H1 (cell line): ENCODE measurements around the gene LEKR1. TPM values are rescaled to one million over a fixed set of nuclear protein-coding genes. Genes with fewer than 3 reads are reported as not detected.

Experiments used
- CTCF ChIA-PET: fragments of 300-600 bp; sonication (Branson Sonifier 250); formaldehyde crosslinking; loops from one replicate; lab custom pipeline; 2021; ENCODE audit not compliant: partially characterized antibody; lab: Charles Lee
- POLR2A ChIA-PET: fragments of 300-600 bp; sonication (Branson Sonifier 250); formaldehyde crosslinking; loops from one replicate; lab custom pipeline; 2021; ENCODE audit warnings: inconsistent platforms; ENCODE audit not compliant: partially characterized antibody; lab: Charles Lee
- DNase-seq, 2 experiments: peaks; one replicate each; pipeline versions ENCODE4 v3.0.0 to v3.0.0-alpha.2; 2010 to 2022; ENCODE audit warnings: low spot score in 2 of 2, low read depth in 1 of 2, mixed read lengths in 1 of 2
- FAIRE-seq: peaks from 2 replicates; lab custom pipeline; 2011; peaks lifted over from hg19 to GRCh38; lab: Jason Lieb, UNC
- H2AFZ ChIP-seq: 2 replicates; pipeline ENCODE4 v1.8.1; 2012; ENCODE audit warnings: low read length, inconsistent platforms
- H2AK5ac ChIP-seq: 2 replicates; pipeline ENCODE4 v1.6.1; 2013; ENCODE audit warnings: low read depth, low read length
- H2BK120ac ChIP-seq: replicated peaks from 2 replicates; pipeline ENCODE3; 2013; ENCODE audit warnings: low read depth, low read length, inconsistent platforms
- H2BK12ac ChIP-seq: 2 replicates; pipeline ENCODE4 v1.6.1; 2013; ENCODE audit warnings: low read depth, low read length
- H2BK15ac ChIP-seq: 2 replicates; pipeline ENCODE4 v1.6.1; 2013; ENCODE audit warnings: low read length
- H2BK20ac ChIP-seq: 2 replicates; pipeline ENCODE4 v1.6.1; 2013; ENCODE audit warnings: low read length
- H2BK5ac ChIP-seq: 2 replicates; pipeline ENCODE4 v1.6.1; 2013; ENCODE audit warnings: low read depth, low read length
- H3K14ac ChIP-seq: 2 replicates; pipeline ENCODE4 v1.6.1; 2013; ENCODE audit warnings: inconsistent platforms; ENCODE audit not compliant: insufficient read length
- H3K18ac ChIP-seq: 2 replicates; pipeline ENCODE4 v1.6.1; 2013; ENCODE audit warnings: low read length; ENCODE audit errors: extremely low read depth
- H3K23ac ChIP-seq: 2 replicates; pipeline ENCODE4 v1.6.1; 2013; ENCODE audit warnings: inconsistent platforms; ENCODE audit not compliant: insufficient read length
- H3K23me2 ChIP-seq: 2 replicates; pipeline ENCODE4 v1.6.1; 2013; ENCODE audit warnings: low read depth, low read length
- H3K27ac ChIP-seq: 2 replicates; pipeline ENCODE4 v1.6.1; 2011; ENCODE audit warnings: low read depth, low read length, inconsistent platforms
- H3K27me3 ChIP-seq, 4 experiments: replicated peaks in 1 of 4; 1 replicate in 1 of 4; 2 replicates in 3 of 4; pipeline versions ENCODE4 v1.6.1 to v1.8.1; 2011 to 2013; ENCODE audit warnings: low read length in 3 of 4, mild to moderate bottlenecking in 3 of 4, inconsistent platforms in 2 of 4, mixed read lengths in 2 of 4, moderate library complexity in 1 of 4; ENCODE audit not compliant: control insufficient read depth in 3 of 4, insufficient read depth in 3 of 4; ENCODE audit errors: extremely low read depth in 1 of 4
- H3K36me3 ChIP-seq, 4 experiments: 2 replicates each; pipeline versions ENCODE4 v1.6.1 to v1.8.1; 2011 to 2013; ENCODE audit warnings: mild to moderate bottlenecking in 4 of 4, low read length in 3 of 4, moderate library complexity in 2 of 4, control low read depth in 1 of 4, inconsistent platforms in 1 of 4; ENCODE audit not compliant: insufficient read depth in 4 of 4, control insufficient read depth in 2 of 4
- H3K4ac ChIP-seq: replicated peaks from 2 replicates; pipeline ENCODE3; 2013; ENCODE audit warnings: low read length, low read depth, mixed read lengths, inconsistent platforms; ENCODE audit not compliant: insufficient read length
- H3K4me1 ChIP-seq, 4 experiments: replicated peaks in 1 of 4; 1 replicate in 1 of 4; 2 replicates in 3 of 4; pipeline versions ENCODE4 v1.6.1 to v1.8.1; 2011 to 2013; ENCODE audit warnings: low read length in 3 of 4, inconsistent platforms in 2 of 4, mixed read lengths in 1 of 4; ENCODE audit not compliant: insufficient read depth in 4 of 4, control insufficient read depth in 3 of 4
- H3K4me2 ChIP-seq, 2 experiments: 2 replicates each; pipeline versions ENCODE4 v1.6.1 to v1.8.1; 2011 to 2013; ENCODE audit warnings: low read depth in 2 of 2, low read length in 2 of 2, control low read depth in 1 of 2, inconsistent platforms in 1 of 2, mild to moderate bottlenecking in 1 of 2; ENCODE audit not compliant: insufficient read depth in 1 of 2
- H3K4me3 ChIP-seq, 4 experiments: fragments of 200-600, 300-600 bp in 1 of 4; sonication (generic), shearing (Covaris generic), sonication (Bioruptor Twin) in 1 of 4; 2 replicates each; pipeline versions ENCODE4 v1.5.1 to v1.8.1; 2011 to 2016; ENCODE audit warnings: low read length in 4 of 4, low read depth in 3 of 4, control low read depth in 2 of 4, inconsistent platforms in 2 of 4, mild to moderate bottlenecking in 2 of 4, mixed read lengths in 1 of 4, moderate library complexity in 1 of 4; ENCODE audit not compliant: insufficient read depth in 2 of 4; ENCODE audit errors: extremely low read depth in 1 of 4
- H3K56ac ChIP-seq: replicated peaks from 2 replicates; pipeline ENCODE3; 2013; ENCODE audit warnings: low read depth, mild to moderate bottlenecking, mixed read lengths, low read length, inconsistent platforms; ENCODE audit not compliant: insufficient read length
- H3K79me1 ChIP-seq: 2 replicates; pipeline ENCODE4 v1.6.1; 2013; ENCODE audit warnings: low read depth, low read length, control low read depth
- H3K79me2 ChIP-seq, 2 experiments: 2 replicates each; pipeline versions ENCODE4 v1.6.1 to v1.8.1; 2012 to 2013; ENCODE audit warnings: low read length in 2 of 2, mild to moderate bottlenecking in 2 of 2, inconsistent platforms in 1 of 2; ENCODE audit not compliant: insufficient read depth in 2 of 2, control insufficient read depth in 1 of 2
- H3K9ac ChIP-seq, 4 experiments: replicated peaks in 1 of 4; 1 replicate in 1 of 4; 2 replicates in 3 of 4; pipeline versions ENCODE4 v1.6.1 to v1.8.1; 2011 to 2013; ENCODE audit warnings: low read depth in 3 of 4, low read length in 3 of 4, control low read depth in 2 of 4, mild to moderate bottlenecking in 2 of 4, moderate library complexity in 2 of 4, inconsistent platforms in 1 of 4; ENCODE audit errors: extremely low read depth in 1 of 4
- H3K9me3 ChIP-seq, 2 experiments: 2 replicates each; pipeline versions ENCODE4 v1.6.1 to v1.8.1; 2012 to 2013; ENCODE audit warnings: mild to moderate bottlenecking in 2 of 2, moderate library complexity in 2 of 2, control low read depth in 1 of 2, inconsistent platforms in 1 of 2, low read depth in 1 of 2, low read length in 1 of 2, mixed read lengths in 1 of 2; ENCODE audit not compliant: insufficient read depth in 2 of 2
- H4K20me1 ChIP-seq, 2 experiments: replicated peaks in 1 of 2; 2 replicates each; pipeline versions ENCODE3 to v1.8.1; 2011 to 2013; ENCODE audit warnings: inconsistent platforms in 2 of 2, low read length in 2 of 2, mild to moderate bottlenecking in 1 of 2; ENCODE audit not compliant: insufficient read depth in 2 of 2, control insufficient read depth in 1 of 2
- H4K5ac ChIP-seq: 2 replicates; pipeline ENCODE4 v1.6.1; 2013; ENCODE audit warnings: low read length, low read depth, mixed read lengths, inconsistent platforms; ENCODE audit not compliant: insufficient read length
- H4K8ac ChIP-seq: 2 replicates; pipeline ENCODE4 v1.8.0; 2013; ENCODE audit warnings: mild to moderate bottlenecking, moderate library complexity, low read length, inconsistent platforms; ENCODE audit not compliant: insufficient read depth; ENCODE audit errors: extremely low read depth
- H4K91ac ChIP-seq: replicated peaks from 2 replicates; pipeline ENCODE3; 2013; ENCODE audit warnings: low read length, mixed read lengths, inconsistent platforms; ENCODE audit not compliant: insufficient read length
- CBX5 ChIP-seq: fragments of 300-800, 300-1000 bp; sonication (generic); IDR thresholded peaks from 2 replicates; pipeline ENCODE4 v1.7.1; 2016; ENCODE audit warnings: antibody characterized with exemption, low read length, low read depth
- JUN ChIP-seq: IDR thresholded peaks from 2 replicates; pipeline ENCODE4 v1.6.1; 2011; ENCODE audit warnings: low read depth, mild to moderate bottlenecking, improper control_type of control experiment, low read length
- JUND ChIP-seq: IDR thresholded peaks from 2 replicates; pipeline ENCODE4 v1.6.1; 2011; ENCODE audit warnings: mild to moderate bottlenecking, improper control_type of control experiment, low read length
- MAX ChIP-seq: IDR thresholded peaks from 2 replicates; pipeline ENCODE4 v1.6.1; 2012; ENCODE audit warnings: inconsistent platforms
- POLR2A ChIP-seq, 2 experiments: IDR thresholded peaks; 1 replicate in 1 of 2; 2 replicates in 1 of 2; pipeline ENCODE4 v1.6.1; 2011; ENCODE audit warnings: low read depth in 2 of 2, low read length in 2 of 2, mild to moderate bottlenecking in 2 of 2; ENCODE audit errors: control extremely low read depth in 1 of 2
- RBBP5 ChIP-seq: IDR thresholded peaks from 2 replicates; pipeline ENCODE4 v1.7.1; 2012; ENCODE audit warnings: low read depth, mild to moderate bottlenecking, inconsistent platforms, low read length, moderate library complexity, borderline replicate concordance
- SIRT6 ChIP-seq: IDR thresholded peaks from one replicate; pipeline ENCODE4 v1.7.1; 2012; ENCODE audit warnings: low read length, inconsistent platforms
- SP2 ChIP-seq: IDR thresholded peaks from 2 replicates; pipeline ENCODE4 v1.6.1; 2012; ENCODE audit warnings: mild to moderate bottlenecking, low read length, inconsistent platforms
- SUZ12 ChIP-seq: fragments of 200-600 bp; sonication (generic); IDR thresholded peaks from 2 replicates; pipeline ENCODE4 v1.6.1; 2012; ENCODE audit warnings: mild to moderate bottlenecking, inconsistent platforms, low read length, moderate library complexity, mixed read lengths
- YY1 ChIP-seq: IDR thresholded peaks from 2 replicates; pipeline ENCODE4 v1.6.1; 2011; ENCODE audit warnings: low read depth, mild to moderate bottlenecking, low read length
- ZNF274 ChIP-seq: IDR thresholded peaks from 2 replicates; pipeline ENCODE4 v1.7.0; 2012; ENCODE audit warnings: low read length, borderline replicate concordance; ENCODE audit errors: extremely low read depth
- polyA plus RNA-seq, 7 experiments: library from polyadenylated mRNA; depleted of rRNA in 3 of 7; stranded (reverse) in 5 of 7; unstranded in 2 of 7; fragments of >200 nt in 5 of 7; fragments of 200-250 nt in 2 of 7; gene quantifications; 1 replicate in 5 of 7; 2 replicates in 1 of 7; 4 replicates in 1 of 7; pipeline versions ENCODE4 v1.2.1 to v1.2.3, GENCODE V29; 2011 to 2013; ENCODE audit warnings: missing spikeins in 2 of 7, mixed read lengths in 2 of 7
- total RNA-seq: library from RNA; stranded (reverse); fragmentation: NEBNext Ultra II Directional; extraction: Animal tissue kit (Norgen Biotek cat#: 25700); gene quantifications from 2 replicates; pipeline ENCODE4 v1.2.1, GENCODE V29; 2021
- TF ChIP-seq, protein P1 (sequence below): IDR thresholded peaks from 2 replicates; pipeline ENCODE4 v1.6.1; 2012; ENCODE audit warnings: inconsistent platforms
- TF ChIP-seq, protein P2 (sequence below): IDR thresholded peaks from 2 replicates; pipeline ENCODE4 v1.6.1; 2012; ENCODE audit warnings: low read length, inconsistent platforms

The LEKR1 gene
- total and polyA plus RNA-seq, 2 of the 8 experiments (the other 6 are each of a cell fraction or from before 2014, with no cell fraction given): 0.08 TPM; not detected in 1

- no peak overlapping the region for H3K4me2 ChIP-seq
- no peaks in the 10 kb centered on the region for H3K23me2 ChIP-seq
- no peak overlapping the region for H3K27ac ChIP-seq
- H3K36me3 ChIP-seq: no peaks in the 10 kb centered on the region
- CTCF ChIA-PET: no interaction called here
- no peaks in the 10 kb centered on the region for H3K79me1 ChIP-seq
- no peak overlapping the region for H4K91ac ChIP-seq
- H2AFZ ChIP-seq: no peak overlapping the region
- no peak overlapping the region for H3K4me3 ChIP-seq
- H4K5ac ChIP-seq: no peak overlapping the region
- POLR2A ChIA-PET: no interaction called here
- H3K23ac ChIP-seq: no peak overlapping the region
- H3K27me3 ChIP-seq: no peaks in the 10 kb centered on the region
- no peaks in the 10 kb centered on the region for H4K20me1 ChIP-seq
- H2AK5ac ChIP-seq: no peak overlapping the region
- no peak overlapping the region for H3K4ac ChIP-seq
- DNase-seq (no peak), FAIRE-seq (no peak)
- H3K4me1 ChIP-seq: no peaks in the 10 kb centered on the region
- no peak overlapping the region for H2BK20ac ChIP-seq
- no peak overlapping the region for H2BK15ac ChIP-seq
- no peaks in the 10 kb centered on the region for H3K9me3 ChIP-seq
- H2BK5ac ChIP-seq: no peak overlapping the region
- no peak overlapping the region for H2BK120ac ChIP-seq
- no peak overlapping the region for H2BK12ac ChIP-seq
- no peaks in the 10 kb centered on the region for H3K79me2 ChIP-seq
- H3K18ac ChIP-seq: no peak overlapping the region
- H3K14ac ChIP-seq: no peak overlapping the region
- H4K8ac ChIP-seq: no peak overlapping the region
- H3K56ac ChIP-seq: no peak overlapping the region
- no peak overlapping the region for H3K9ac ChIP-seq
- no peak for TF ChIP-seq SP2
- no peak for TF ChIP-seq POLR2A (IDR thresholded peaks at IDR 0.05; ENCODE audit: control extremely low read depth in 1 of 2, low read depth in 2 of 2, low read length in 2 of 2)
- no peak for TF ChIP-seq CBX5
- TF ChIP-seq JUND: no peak
- TF ChIP-seq SIRT6: no peak
- TF ChIP-seq, protein P1, sequence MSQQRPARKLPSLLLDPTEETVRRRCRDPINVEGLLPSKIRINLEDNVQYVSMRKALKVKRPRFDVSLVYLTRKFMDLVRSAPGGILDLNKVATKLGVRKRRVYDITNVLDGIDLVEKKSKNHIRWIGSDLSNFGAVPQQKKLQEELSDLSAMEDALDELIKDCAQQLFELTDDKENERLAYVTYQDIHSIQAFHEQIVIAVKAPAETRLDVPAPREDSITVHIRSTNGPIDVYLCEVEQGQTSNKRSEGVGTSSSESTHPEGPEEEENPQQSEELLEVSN: no peak
- TF ChIP-seq, protein P2, sequence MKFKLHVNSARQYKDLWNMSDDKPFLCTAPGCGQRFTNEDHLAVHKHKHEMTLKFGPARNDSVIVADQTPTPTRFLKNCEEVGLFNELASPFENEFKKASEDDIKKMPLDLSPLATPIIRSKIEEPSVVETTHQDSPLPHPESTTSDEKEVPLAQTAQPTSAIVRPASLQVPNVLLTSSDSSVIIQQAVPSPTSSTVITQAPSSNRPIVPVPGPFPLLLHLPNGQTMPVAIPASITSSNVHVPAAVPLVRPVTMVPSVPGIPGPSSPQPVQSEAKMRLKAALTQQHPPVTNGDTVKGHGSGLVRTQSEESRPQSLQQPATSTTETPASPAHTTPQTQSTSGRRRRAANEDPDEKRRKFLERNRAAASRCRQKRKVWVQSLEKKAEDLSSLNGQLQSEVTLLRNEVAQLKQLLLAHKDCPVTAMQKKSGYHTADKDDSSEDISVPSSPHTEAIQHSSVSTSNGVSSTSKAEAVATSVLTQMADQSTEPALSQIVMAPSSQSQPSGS: no peak
- no peak for TF ChIP-seq ZNF274
- TF ChIP-seq JUN: no peak
- TF ChIP-seq RBBP5: no peak
- no peak for TF ChIP-seq MAX
- no peak for TF ChIP-seq YY1
- TF ChIP-seq SUZ12: no peak
Measured at GRCh38 chr3:156795890-156796481, 30.2 kb upstream of the LEKR1 start.
